Keratinocyte (primary cell): ENCODE results near the gene DRD1.

Source experiments
- EZH2 ChIP-seq: IDR thresholded peaks from one replicate; pipeline ENCODE4 v1.6.1; 2012; ENCODE audit warnings: inconsistent platforms, mild to moderate bottlenecking, low read length, moderate library complexity
- TF ChIP-seq, protein P1 (sequence below), 3 experiments: IDR thresholded peaks in 1 of 3; conservative IDR thresholded peaks in 1 of 3; optimal IDR thresholded peaks in 1 of 3; 2 replicates in 2 of 3; 3 replicates in 1 of 3; pipeline versions ENCODE3 to v1.5.1; 2011; ENCODE audit warnings: low read length in 3 of 3, mild to moderate bottlenecking in 3 of 3, moderate library complexity in 2 of 3, control low read depth in 1 of 3, inconsistent platforms in 1 of 3; ENCODE audit not compliant: insufficient read depth in 2 of 3; ENCODE audit errors: extremely low read depth in 1 of 3

DNA sequence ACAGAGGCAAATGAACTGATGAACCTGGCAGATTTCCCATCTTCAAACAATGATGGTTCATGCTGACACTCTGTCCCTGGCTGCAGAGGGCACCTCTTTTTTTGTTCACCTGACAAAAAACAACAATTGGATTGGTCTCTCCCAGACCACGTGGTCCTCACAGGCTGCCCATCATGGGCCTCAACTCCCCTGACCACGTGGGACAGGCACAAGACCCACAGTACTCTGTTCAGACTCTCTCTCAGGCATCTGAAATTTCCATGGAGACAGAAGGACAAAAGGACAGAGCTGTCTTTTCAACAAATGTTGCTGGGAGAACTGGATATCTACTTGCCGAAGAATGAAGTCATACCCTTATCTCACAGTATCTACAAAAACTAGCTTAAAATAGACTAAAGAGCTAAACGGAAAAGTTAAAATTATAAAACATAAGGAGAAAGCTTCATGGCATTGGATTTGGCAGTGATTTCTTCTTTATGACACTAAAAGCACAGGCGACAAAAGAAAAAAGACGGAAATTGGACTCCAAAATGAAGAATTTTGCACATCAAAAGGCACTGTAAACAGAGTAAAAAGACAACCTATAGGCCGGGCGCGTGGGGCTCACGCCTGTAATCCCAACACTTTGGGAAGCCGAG is 12.2 kb upstream of the DRD1 start:
- TF ChIP-seq, protein P1, sequence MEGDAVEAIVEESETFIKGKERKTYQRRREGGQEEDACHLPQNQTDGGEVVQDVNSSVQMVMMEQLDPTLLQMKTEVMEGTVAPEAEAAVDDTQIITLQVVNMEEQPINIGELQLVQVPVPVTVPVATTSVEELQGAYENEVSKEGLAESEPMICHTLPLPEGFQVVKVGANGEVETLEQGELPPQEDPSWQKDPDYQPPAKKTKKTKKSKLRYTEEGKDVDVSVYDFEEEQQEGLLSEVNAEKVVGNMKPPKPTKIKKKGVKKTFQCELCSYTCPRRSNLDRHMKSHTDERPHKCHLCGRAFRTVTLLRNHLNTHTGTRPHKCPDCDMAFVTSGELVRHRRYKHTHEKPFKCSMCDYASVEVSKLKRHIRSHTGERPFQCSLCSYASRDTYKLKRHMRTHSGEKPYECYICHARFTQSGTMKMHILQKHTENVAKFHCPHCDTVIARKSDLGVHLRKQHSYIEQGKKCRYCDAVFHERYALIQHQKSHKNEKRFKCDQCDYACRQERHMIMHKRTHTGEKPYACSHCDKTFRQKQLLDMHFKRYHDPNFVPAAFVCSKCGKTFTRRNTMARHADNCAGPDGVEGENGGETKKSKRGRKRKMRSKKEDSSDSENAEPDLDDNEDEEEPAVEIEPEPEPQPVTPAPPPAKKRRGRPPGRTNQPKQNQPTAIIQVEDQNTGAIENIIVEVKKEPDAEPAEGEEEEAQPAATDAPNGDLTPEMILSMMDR (optimal IDR thresholded peaks at IDR 0.05 in 1 of 3, IDR thresholded peaks at IDR 0.05 in 1 of 3, conservative IDR thresholded peaks at IDR 0.05 in 1 of 3; ENCODE audit: extremely low read depth in 1 of 3, insufficient read depth in 2 of 3, low read length in 3 of 3): no peak
- no peak for TF ChIP-seq EZH2
